IPS DF 4.7 (cell line): ENCODE data around the gene FHIT.
"Not testable (repeated sequence)": the region's sequence is repeated elsewhere in the genome, so short reads cannot be mapped to it uniquely, and the experiment has no call there.

Experiments used
- DNase-seq: peaks from one replicate; pipeline ENCODE4 v3.0.0-alpha.2; 2013; ENCODE audit warnings: low spot score; ENCODE audit errors: extremely low read depth

The FHIT gene

GRCh38 chr3:61227799-61228198 is 23.5 kb downstream of the FHIT start:
- DNase-seq = no peak

- no peak for DNase-seq
Observed at GRCh38 chr3:61226166-61226686, 25.0 kb downstream of the FHIT start.

- DNase-seq = no peak
Observed at GRCh38 chr3:61224823-61225222, 26.4 kb downstream of the FHIT start.

GRCh38 chr3:61223451-61223850 is 27.8 kb downstream of the FHIT start:
- DNase-seq = no peak

GRCh38 chr3:61222467-61222866 is 28.8 kb downstream of the FHIT start:
- no peak for DNase-seq

- DNase-seq = no peak
Observed at GRCh38 chr3:61221759-61222362, 29.4 kb downstream of the FHIT start.

GRCh38 chr3:61218504-61218903 is 32.7 kb downstream of the FHIT start:
- no peak for DNase-seq

GRCh38 chr3:61216171-61216570 is 35.1 kb downstream of the FHIT start:
- not testable (repeated sequence) for DNase-seq

GRCh38 chr3:61202086-61202485 is 49.2 kb downstream of the FHIT start:
- DNase-seq = no peak

GRCh38 chr3:61201071-61201470 is 50.2 kb downstream of the FHIT start:
- DNase-seq = no peak

- DNase-seq = no peak
Observed at GRCh38 chr3:61200270-61200669, 51.0 kb downstream of the FHIT start.

- DNase-seq = no peak
Observed at GRCh38 chr3:61199843-61200242, 51.4 kb downstream of the FHIT start.

- DNase-seq = no peak
Observed at GRCh38 chr3:61194892-61195538, 56.2 kb downstream of the FHIT start.

GRCh38 chr3:61192222-61192621 is 59.0 kb downstream of the FHIT start:
- no peak for DNase-seq

GRCh38 chr3:61190205-61190604 is 61.0 kb downstream of the FHIT start:
- DNase-seq = not testable (repeated sequence)

- DNase-seq = no peak
Observed at GRCh38 chr3:61186030-61186429, 65.2 kb downstream of the FHIT start.

- DNase-seq = no peak
Observed at GRCh38 chr3:61184956-61185355, 66.3 kb downstream of the FHIT start.

- DNase-seq = no peak
Observed at GRCh38 chr3:61182662-61183061, 68.6 kb downstream of the FHIT start.

- DNase-seq = no peak
Observed at GRCh38 chr3:61181874-61182273, 69.4 kb downstream of the FHIT start.

GRCh38 chr3:61180206-61180605 is 71.0 kb downstream of the FHIT start:
- no peak for DNase-seq

GRCh38 chr3:61178167-61178566 is 73.1 kb downstream of the FHIT start:
- no peak for DNase-seq

GRCh38 chr3:61177450-61177849 is 73.8 kb downstream of the FHIT start:
- no peak for DNase-seq

- no peak for DNase-seq
Observed at GRCh38 chr3:61173676-61174075, 77.6 kb downstream of the FHIT start.
